Hepatic stellate cell (primary cell): Measurements from ENCODE around the gene TEKT4.
"Not testable (repeated sequence)": the region's sequence is repeated elsewhere in the genome, so short reads cannot be mapped to it uniquely, and the experiment has no call there.

Source experiments
- DNase-seq: peaks from one replicate; pipeline ENCODE4 v3.0.0; 2011; ENCODE audit warnings: low spot score

TEKT4 gene

DNA sequence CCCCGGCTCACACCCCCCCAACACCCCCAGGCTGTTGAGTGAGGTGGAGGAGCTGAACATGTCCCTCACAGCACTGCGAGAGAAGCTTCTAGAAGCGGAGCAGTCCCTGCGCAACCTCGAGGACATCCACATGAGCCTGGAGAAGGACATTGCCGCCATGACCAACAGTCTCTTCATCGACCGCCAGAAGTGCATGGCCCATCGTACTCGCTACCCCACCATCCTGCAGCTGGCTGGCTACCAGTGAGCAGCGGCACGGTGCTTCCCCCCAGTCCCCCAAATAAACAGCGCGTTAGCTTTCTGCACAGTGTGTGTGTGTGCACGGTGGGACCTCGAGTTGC is 5.3 kb downstream of the TEKT4 start:
- DNase-seq: no peak

DNA sequence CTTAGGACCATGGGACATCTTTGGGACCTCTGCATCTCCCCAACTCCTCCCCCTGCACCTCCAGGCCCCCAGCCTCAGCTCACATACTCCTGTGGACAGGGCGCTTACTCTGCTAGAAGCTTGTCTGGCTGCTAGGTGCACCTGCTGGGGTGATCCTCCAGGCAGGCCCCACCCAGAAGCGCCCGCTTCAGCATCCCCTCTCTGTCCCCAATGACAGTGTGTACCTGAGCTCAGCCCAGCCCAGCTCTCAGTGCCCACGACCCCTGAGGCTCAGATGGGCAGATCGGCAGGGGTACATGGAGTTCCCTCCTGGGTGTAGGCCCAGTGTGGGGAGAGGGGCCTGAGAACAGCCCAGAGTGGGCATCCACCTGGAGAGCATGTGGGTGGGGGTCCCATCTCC is 5.9 kb downstream of the TEKT4 start:
- DNase-seq: no peak

DNA sequence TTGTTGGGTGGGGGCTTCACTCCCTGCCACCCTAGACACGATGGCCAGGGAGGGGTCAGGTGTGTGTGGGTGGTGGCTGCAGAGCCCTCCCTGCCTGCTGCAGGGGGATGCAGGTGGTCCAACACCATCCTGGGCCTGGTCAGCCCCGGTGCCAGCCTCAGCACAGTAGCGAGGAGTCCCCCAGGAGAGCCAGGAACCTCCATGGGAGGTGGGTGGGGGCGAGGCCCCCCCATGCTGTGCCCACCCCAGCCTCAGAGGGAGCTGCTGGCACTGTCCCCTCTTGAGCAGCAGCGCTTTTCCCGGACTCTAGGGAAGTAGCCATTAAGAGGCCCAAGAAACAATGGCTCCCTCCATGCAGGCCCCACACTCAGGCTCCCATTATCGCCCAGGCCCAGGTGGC is 7.3 kb downstream of the TEKT4 start:
- DNase-seq: not testable (repeated sequence)

DNA sequence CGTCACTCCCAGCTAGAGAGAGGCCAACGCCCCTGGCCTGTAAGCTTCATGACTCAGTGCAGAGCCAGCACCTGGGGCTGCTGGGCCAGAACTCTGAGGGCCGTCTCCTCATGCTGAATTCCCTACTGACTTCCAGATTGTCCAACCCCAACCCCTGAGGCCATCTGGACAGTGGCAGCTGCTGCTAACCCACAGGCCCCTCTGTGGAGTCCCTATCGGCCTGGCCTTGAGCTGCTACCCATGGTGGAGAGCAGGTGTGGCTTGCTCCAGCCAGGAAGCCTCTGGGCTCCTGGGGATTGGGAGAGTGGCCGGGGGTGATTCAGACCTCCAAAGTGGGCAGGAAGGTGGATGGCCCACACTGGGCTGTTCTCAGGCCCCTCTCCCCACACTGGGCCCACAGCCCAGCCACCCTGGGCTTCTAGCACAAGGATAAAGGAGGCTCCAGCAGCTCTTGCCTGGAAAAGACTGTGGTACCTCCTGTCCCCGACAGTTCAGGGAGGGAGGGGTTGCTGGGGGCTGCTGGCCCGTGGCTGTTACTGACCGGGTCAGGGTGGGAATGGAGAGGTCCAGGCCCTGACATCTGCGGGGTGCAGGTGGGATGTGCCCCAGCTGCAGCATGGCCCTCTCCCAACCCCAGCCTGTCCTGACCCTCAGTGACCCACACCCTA is 8.2 kb downstream of the TEKT4 start:
- DNase-seq: no peak

DNA sequence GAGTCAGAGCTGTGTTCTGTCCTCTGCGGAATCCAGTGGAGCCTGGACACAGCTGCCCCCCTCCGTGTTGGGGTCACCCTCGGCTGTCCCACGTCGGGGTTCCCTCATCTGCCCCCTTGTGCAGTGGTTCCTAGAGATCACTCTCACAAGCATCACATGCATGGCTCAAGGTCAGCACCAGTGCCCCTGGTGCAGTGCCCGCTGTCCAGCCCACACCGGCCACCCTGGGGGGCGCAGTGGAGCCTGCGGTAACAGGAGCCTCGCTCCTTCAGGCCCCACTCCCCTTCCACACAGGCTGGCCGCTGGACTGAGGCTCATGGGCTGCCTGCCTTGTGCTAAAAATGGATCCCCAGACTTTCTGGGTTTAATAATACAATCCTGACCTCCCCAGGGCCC is 8.8 kb downstream of the TEKT4 start:
- DNase-seq: no peak

DNA sequence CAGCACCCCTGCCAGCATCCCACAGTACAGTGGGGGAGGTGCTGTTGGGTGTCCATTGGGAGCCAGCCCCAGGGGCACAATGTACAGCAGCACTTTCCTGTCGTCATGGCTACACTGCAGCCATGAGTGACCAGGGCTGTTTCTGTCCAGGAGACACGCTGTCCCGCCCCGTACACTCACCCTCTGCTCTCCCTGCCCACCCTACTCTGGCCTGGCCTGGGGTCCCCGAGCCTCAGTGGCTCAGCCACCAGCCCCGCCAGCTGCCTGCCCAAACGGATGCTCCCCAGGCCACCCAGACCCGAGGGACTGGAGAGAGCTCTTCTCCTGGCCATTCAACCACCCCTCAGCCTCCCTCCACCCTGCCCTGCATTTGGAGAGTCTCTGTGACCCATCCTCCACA is 9.3 kb downstream of the TEKT4 start:
- DNase-seq: no peak

DNA sequence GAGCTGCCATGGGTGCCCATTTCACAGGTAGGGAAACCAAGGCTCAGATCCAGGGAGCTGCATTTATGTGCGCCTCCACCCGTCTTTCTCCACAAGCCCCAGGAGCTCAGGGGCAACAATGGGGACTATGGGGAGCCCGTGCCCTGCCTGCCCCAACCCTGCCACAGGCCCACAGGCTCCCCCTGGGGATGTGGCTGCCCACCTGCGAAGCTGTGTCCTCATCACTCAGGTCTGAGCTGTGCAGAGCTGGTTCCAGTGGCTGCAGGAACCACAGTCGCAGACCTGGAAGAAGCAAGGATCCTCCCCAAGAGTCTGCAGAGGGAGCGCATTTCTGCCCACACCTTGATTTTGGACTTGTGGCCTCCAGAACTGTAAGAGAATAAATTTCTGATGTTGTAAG is 9.8 kb downstream of the TEKT4 start:
- no peak for DNase-seq

DNA sequence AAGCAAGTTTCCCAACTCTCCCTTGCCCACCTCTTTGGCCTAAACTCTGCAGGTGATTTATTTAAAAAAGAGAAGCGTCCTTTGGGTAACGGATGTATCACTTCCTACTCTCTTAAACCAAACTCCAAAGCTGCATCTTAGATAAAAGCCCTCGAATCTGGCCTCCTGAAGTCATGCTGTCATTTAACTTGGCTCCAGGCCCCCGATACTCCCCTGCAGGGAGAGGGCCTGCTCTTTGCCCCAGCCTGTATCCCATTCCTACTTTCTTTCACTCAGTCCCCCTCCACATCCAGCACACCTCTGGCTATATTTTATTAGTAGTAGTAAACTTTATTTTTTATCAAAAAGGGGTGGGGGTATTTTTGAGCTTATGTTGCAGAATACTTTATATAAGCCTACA is 19.0 kb downstream of the TEKT4 start:
- DNase-seq: no peak

DNA sequence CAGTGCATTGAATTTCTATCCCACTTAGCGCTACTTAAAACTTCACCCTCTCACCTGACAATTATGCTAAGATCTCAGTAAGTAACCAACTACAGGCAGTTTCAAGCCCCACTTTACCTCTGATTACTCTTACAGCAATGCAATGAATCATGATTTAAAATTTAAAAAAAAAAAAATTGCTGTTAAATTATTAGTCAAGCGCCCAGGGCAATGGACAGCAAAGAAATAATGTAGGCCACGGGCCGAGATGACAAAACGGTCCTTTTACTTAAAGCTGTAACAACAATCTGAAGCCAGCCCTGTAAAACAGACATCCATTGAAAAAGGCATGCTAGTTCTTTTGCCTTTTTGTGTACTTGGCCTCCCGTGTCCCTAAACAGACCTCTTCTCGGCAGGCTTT is 24.0 kb downstream of the TEKT4 start:
- not testable (repeated sequence) for DNase-seq

DNA sequence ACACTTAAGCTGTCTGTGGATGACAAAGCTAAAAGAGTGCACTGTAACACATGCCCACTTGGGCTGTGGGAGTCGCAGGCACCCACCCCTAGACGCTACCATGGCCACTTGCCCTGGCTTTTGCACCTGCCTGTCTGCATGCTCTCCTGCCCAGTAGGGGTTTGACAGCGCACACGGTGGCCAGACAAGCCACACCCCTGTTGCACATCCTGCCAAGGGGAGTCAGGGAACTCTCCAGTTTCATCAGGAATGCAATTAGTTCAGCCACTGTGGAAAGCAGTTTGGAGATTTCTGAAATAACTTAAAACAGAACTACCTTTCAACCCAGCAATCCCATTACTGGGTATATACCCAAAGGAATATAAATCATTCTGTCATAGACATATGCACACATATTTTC is 35.7 kb downstream of the TEKT4 start:
- not testable (repeated sequence) for DNase-seq

DNA sequence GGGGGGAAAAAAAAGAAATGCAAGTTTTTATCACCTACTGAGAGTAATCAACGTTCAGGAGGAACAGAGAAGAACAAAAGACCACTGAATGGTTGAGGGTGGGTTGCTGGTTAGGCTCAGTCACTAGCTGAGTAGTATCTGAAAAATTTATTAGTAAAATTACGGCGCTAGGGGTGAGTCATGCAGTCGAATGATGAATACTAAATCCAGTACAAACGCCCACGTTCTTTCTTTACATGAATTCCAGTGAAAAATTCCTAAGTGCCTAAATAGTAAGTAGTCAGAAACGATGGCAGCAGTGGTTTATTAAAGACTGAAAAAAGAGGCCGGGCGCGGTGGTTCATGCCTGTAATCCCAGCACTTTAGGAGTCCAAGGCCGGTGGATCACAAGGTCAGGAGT is 52.0 kb downstream of the TEKT4 start:
- DNase-seq: no peak

DNA sequence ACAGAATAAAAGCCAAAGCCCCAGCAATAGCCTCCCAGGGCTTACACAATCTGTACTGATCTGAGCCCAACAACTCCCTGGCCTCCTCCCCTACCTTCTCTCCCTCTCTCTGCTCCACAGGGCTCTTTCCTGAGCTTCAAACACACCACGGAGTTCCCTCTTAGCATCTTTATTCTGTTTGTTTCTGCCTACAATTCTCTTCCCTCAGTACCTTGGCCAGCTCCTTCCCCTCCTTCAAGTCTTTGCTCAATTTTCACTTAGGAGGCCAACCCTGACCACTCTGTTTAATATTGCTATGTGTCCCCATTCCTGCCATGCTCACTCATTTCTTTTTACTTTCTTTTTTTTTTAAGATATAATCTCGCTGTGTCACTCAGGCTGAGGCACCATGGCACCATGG is 53.8 kb downstream of the TEKT4 start:
- DNase-seq: not testable (repeated sequence)
